CD14-positive monocyte (primary cell): Measurements from ENCODE around the gene TRAPPC3. TPM values are rescaled to one million over a fixed set of nuclear protein-coding genes. Genes with fewer than 3 reads are reported as not detected.

Experiments used
- DNase-seq, 3 donors: peaks; one replicate each; pipeline ENCODE4 v3.0.0-alpha.2; 2011 to 2022
- H2AFZ ChIP-seq: 2 replicates; pipeline ENCODE4 v1.6.0; 2012; ENCODE audit warnings: mild to moderate bottlenecking, low read depth, low read length, inconsistent platforms; ENCODE audit not compliant: insufficient read depth, poor library complexity, severe bottlenecking
- H3K27ac ChIP-seq, 2 donors: 1 replicate in 1 of 2; 2 replicates in 1 of 2; pipeline ENCODE4 v1.5.1; 2012 to 2013; ENCODE audit warnings: low read length in 2 of 2, control low read depth in 1 of 2, inconsistent platforms in 1 of 2, low read depth in 1 of 2, mild to moderate bottlenecking in 1 of 2
- H3K27me3 ChIP-seq, 2 donors: one replicate each; pipeline versions ENCODE4 v1.6.0 to v1.6.1; 2011 to 2013; ENCODE audit warnings: low read length in 2 of 2; ENCODE audit not compliant: control insufficient read depth in 2 of 2, insufficient read depth in 2 of 2
- H3K36me3 ChIP-seq, 2 donors: replicated peaks in 1 of 2; 1 replicate in 1 of 2; 2 replicates in 1 of 2; pipeline versions ENCODE4 v1.5.1 to v1.6.1; 2012 to 2013; ENCODE audit warnings: low read length in 2 of 2, control low read depth in 1 of 2, inconsistent platforms in 1 of 2, mild to moderate bottlenecking in 1 of 2; ENCODE audit not compliant: insufficient read depth in 2 of 2, control insufficient read depth in 1 of 2
- H3K4me1 ChIP-seq, 2 donors: 1 replicate in 1 of 2; 2 replicates in 1 of 2; pipeline versions ENCODE4 v1.5.1 to v1.6.1; 2012 to 2013; ENCODE audit warnings: low read length in 2 of 2, control low read depth in 1 of 2, inconsistent platforms in 1 of 2, mild to moderate bottlenecking in 1 of 2, moderate library complexity in 1 of 2; ENCODE audit not compliant: insufficient read depth in 2 of 2, control insufficient read depth in 1 of 2
- H3K4me2 ChIP-seq: replicated peaks from 2 replicates; pipeline ENCODE3; 2012; ENCODE audit warnings: low read length, moderate library complexity, mild to moderate bottlenecking; ENCODE audit not compliant: poor library complexity, severe bottlenecking; ENCODE audit errors: extremely low read depth
- H3K4me3 ChIP-seq, 3 experiments: fragments of 200-600 bp in 1 of 3; sonication (generic) in 1 of 3; replicated peaks in 1 of 3; 1 replicate in 2 of 3; 2 replicates in 1 of 3; pipeline ENCODE4 v1.5.1; 2011 to 2013; ENCODE audit warnings: low read length in 3 of 3, mild to moderate bottlenecking in 3 of 3, control low read depth in 2 of 3, low read depth in 2 of 3, inconsistent platforms in 1 of 3, moderate library complexity in 1 of 3
- H3K79me2 ChIP-seq: 2 replicates; pipeline ENCODE4 v1.6.0; 2012; ENCODE audit warnings: mild to moderate bottlenecking, control low read depth, inconsistent platforms, low read length, moderate library complexity; ENCODE audit not compliant: insufficient read depth
- H3K9ac ChIP-seq: 2 replicates; pipeline ENCODE4 v1.6.0; 2017; ENCODE audit warnings: low read length, mild to moderate bottlenecking; ENCODE audit not compliant: insufficient read depth, poor library complexity, severe bottlenecking
- H3K9me3 ChIP-seq, 2 donors: replicated peaks in 1 of 2; 1 replicate in 1 of 2; 2 replicates in 1 of 2; pipeline versions ENCODE4 v1.5.1 to v1.6.1; 2012 to 2013; ENCODE audit warnings: low read length in 2 of 2, control low read depth in 1 of 2; ENCODE audit not compliant: control insufficient read depth in 1 of 2, insufficient read depth in 1 of 2
- H4K20me1 ChIP-seq: 2 replicates; pipeline ENCODE4 v1.6.0; 2012; ENCODE audit warnings: mild to moderate bottlenecking, low read length, control low read depth, moderate library complexity; ENCODE audit not compliant: insufficient read depth
- H3K27ac Mint-ChIP-seq, 7 donors: one replicate each; pipeline ENCODE4 v1.8.0; 2020; ENCODE audit warnings: mild to moderate bottlenecking in 7 of 7, mixed read lengths in 7 of 7, moderate library complexity in 6 of 7, inconsistent platforms in 2 of 7
- H3K27me3 Mint-ChIP-seq, 3 donors: one replicate each; pipeline ENCODE4 v1.8.0; 2021 to 2022; ENCODE audit warnings: low read depth in 3 of 3, mild to moderate bottlenecking in 3 of 3, mixed read lengths in 3 of 3, moderate library complexity in 3 of 3, inconsistent platforms in 1 of 3
- H3K36me3 Mint-ChIP-seq, 2 donors: one replicate each; pipeline ENCODE4 v1.8.0; 2020; ENCODE audit warnings: mixed read lengths in 2 of 2, inconsistent platforms in 1 of 2, mild to moderate bottlenecking in 1 of 2
- H3K4me1 Mint-ChIP-seq: one replicate; pipeline ENCODE4 v1.8.0; 2020; ENCODE audit warnings: mild to moderate bottlenecking, mixed read lengths
- H3K4me3 Mint-ChIP-seq, 2 donors: one replicate each; pipeline ENCODE4 v1.8.0; 2020; ENCODE audit warnings: mild to moderate bottlenecking in 2 of 2, mixed read lengths in 2 of 2, moderate library complexity in 1 of 2
- H3K9me3 Mint-ChIP-seq, 7 donors: one replicate each; pipeline ENCODE4 v1.8.0; 2020 to 2022; ENCODE audit warnings: mixed read lengths in 7 of 7, mild to moderate bottlenecking in 6 of 7, moderate library complexity in 6 of 7, inconsistent platforms in 2 of 7
- WGBS: methylation state at CpG from one replicate; pipeline ENCODE4 v1.1.5; 2013; ENCODE audit warnings: missing lambda C conversion rate; ENCODE audit not compliant: insufficient coverage; 5-methylcytosine and 5-hydroxymethylcytosine counted together
- intact Hi-C, 2 donors: fragments of 100-400 bp; cut with micrococcal nuclease; formaldehyde crosslinking; loops; one replicate each; pipeline versions ENCODE4 v1.15.0 to v1.15.1; 2023
- polyA plus RNA-seq, 3 donors: library from polyadenylated mRNA; depleted of rRNA in 1 of 3; unstranded in 2 of 3; stranded (reverse) in 1 of 3; fragments of 300-500 nt in 2 of 3; fragments of >200 nt in 1 of 3; fragmentation: Illumina TruSeq in 2 of 3; gene quantifications; 1 replicate in 2 of 3; 2 replicates in 1 of 3; pipeline ENCODE4 v1.2.3, GENCODE V29; 2012 to 2021
- TF ChIP-seq, protein P1 (sequence below): fragments of 200-600 bp; IDR thresholded peaks from one replicate; pipeline ENCODE4 v1.8.0; 2022; ENCODE audit warnings: antibody characterized with exemption, mild to moderate bottlenecking

The TRAPPC3 gene
- polyA plus RNA-seq, 3 donors: 61.1 to 136 (median 125) TPM

GRCh38 chr1:36144413-36144812, 4.9 kb downstream of the TRAPPC3 start:
- peaks cover 0 to 3% (median 0%) of the 10 kb centered on the region in 7 donors for H3K9me3 Mint-ChIP-seq
- WGBS: 100% methylated on average over 1 of the region's 2 CpGs
- peaks cover 35% of the 10 kb centered on the region for H3K4me1 Mint-ChIP-seq

GRCh38 chr1:36143424-36143823, 5.9 kb downstream of the TRAPPC3 start:
- peaks cover 66% of the 10 kb centered on the region for H4K20me1 ChIP-seq
- H3K27me3 ChIP-seq: no peaks in the 10 kb centered on the region
- H3K4me1 Mint-ChIP-seq: peaks cover 31% of the 10 kb centered on the region
- H3K4me1 ChIP-seq: peaks cover 11 to 17% of the 10 kb centered on the region in 2 donors
- H3K36me3 Mint-ChIP-seq: peaks cover 25 to 39% of the 10 kb centered on the region in 2 donors
- H3K4me3 Mint-ChIP-seq: no peak overlapping the region
- H3K9me3 ChIP-seq: no peaks in the 10 kb centered on the region
- H3K9ac ChIP-seq: no peak overlapping the region
- H2AFZ ChIP-seq: no peak overlapping the region
- no peak for DNase-seq
- peak overlapping the region in 1 of 7 donors; percentile 64 for H3K27ac Mint-ChIP-seq
- TF ChIP-seq, protein P1, sequence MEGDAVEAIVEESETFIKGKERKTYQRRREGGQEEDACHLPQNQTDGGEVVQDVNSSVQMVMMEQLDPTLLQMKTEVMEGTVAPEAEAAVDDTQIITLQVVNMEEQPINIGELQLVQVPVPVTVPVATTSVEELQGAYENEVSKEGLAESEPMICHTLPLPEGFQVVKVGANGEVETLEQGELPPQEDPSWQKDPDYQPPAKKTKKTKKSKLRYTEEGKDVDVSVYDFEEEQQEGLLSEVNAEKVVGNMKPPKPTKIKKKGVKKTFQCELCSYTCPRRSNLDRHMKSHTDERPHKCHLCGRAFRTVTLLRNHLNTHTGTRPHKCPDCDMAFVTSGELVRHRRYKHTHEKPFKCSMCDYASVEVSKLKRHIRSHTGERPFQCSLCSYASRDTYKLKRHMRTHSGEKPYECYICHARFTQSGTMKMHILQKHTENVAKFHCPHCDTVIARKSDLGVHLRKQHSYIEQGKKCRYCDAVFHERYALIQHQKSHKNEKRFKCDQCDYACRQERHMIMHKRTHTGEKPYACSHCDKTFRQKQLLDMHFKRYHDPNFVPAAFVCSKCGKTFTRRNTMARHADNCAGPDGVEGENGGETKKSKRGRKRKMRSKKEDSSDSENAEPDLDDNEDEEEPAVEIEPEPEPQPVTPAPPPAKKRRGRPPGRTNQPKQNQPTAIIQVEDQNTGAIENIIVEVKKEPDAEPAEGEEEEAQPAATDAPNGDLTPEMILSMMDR: no peak
- 100% methylated on average over 2 of the region's 4 CpGs for WGBS
- peaks cover 18 to 28% of the 10 kb centered on the region in 2 donors for H3K36me3 ChIP-seq
- H3K79me2 ChIP-seq: peaks cover 86% of the 10 kb centered on the region
- no peak overlapping the region for H3K4me2 ChIP-seq
- intact Hi-C loops: no loop called here
- H3K9me3 Mint-ChIP-seq: peaks cover 0 to 3% (median 0%) of the 10 kb centered on the region in 7 donors
- no peak overlapping the region for H3K27ac ChIP-seq
- no peak overlapping the region for H3K4me3 ChIP-seq
- peaks cover 0 to 2% (median 1%) of the 10 kb centered on the region in 3 donors for H3K27me3 Mint-ChIP-seq

More at GRCh38 chr1:36144413-36144812, 4.9 kb downstream of the TRAPPC3 start:
- no peak overlapping the region for H3K9ac ChIP-seq
- Mint-ChIP-seq H3K27me3 (peaks cover 0 to 2% (median 1%) of the 10 kb centered on the region in 3 donors), H3K36me3 (peaks cover 20 to 29% of the 10 kb centered on the region in 2 donors), H3K27ac (peak overlapping the region in 1 of 7 donors; percentile 3), H3K4me3 (no peak overlapping the region)
- H3K9me3 ChIP-seq: no peaks in the 10 kb centered on the region
- H3K4me3 ChIP-seq: no peak overlapping the region
- TF ChIP-seq, protein P1: no peak
- DNase-seq: no peak
- H3K27ac ChIP-seq: no peak overlapping the region
- H3K27me3 ChIP-seq: no peaks in the 10 kb centered on the region
- intact Hi-C loops: no loop called here
- H4K20me1 ChIP-seq: peaks cover 66% of the 10 kb centered on the region
- peaks cover 12 to 18% of the 10 kb centered on the region in 2 donors for H3K36me3 ChIP-seq
- peaks cover 15 to 22% of the 10 kb centered on the region in 2 donors for H3K4me1 ChIP-seq
- H3K4me2 ChIP-seq: no peak overlapping the region
- H3K79me2 ChIP-seq: peaks cover 93% of the 10 kb centered on the region
- no peak overlapping the region for H2AFZ ChIP-seq
